Endothelial cell (in vitro differentiated cells): ENCODE data around the gene RABGGTA. TPM values are rescaled to one million over a fixed set of nuclear protein-coding genes. Genes with fewer than 3 reads are reported as not detected.

ENCODE experiments used
- DNase-seq: peaks from one replicate; pipeline ENCODE4 v3.0.0; 2021; ENCODE audit warnings: low spot score
- H3K27ac Mint-ChIP-seq: one replicate; pipeline ENCODE4 v1.8.0; 2021; ENCODE audit warnings: mixed read lengths, inconsistent platforms; ENCODE audit not compliant: unreplicated experiment
- H3K27me3 Mint-ChIP-seq: one replicate; pipeline ENCODE4 v1.8.0; 2021; ENCODE audit warnings: mild to moderate bottlenecking, moderate library complexity, mixed read lengths, inconsistent platforms; ENCODE audit not compliant: unreplicated experiment
- H3K36me3 Mint-ChIP-seq: one replicate; pipeline ENCODE4 v1.8.0; 2021; ENCODE audit warnings: mild to moderate bottlenecking, low read depth, mixed read lengths, inconsistent platforms; ENCODE audit not compliant: unreplicated experiment
- H3K4me1 Mint-ChIP-seq: one replicate; pipeline ENCODE4 v1.8.0; 2021; ENCODE audit warnings: mild to moderate bottlenecking, mixed read lengths, inconsistent platforms; ENCODE audit not compliant: unreplicated experiment
- H3K4me3 Mint-ChIP-seq: one replicate; pipeline ENCODE4 v1.8.0; 2021; ENCODE audit warnings: mild to moderate bottlenecking, mixed read lengths, inconsistent platforms; ENCODE audit not compliant: unreplicated experiment
- H3K9me3 Mint-ChIP-seq: one replicate; pipeline ENCODE4 v1.8.0; 2021; ENCODE audit warnings: mixed read lengths, inconsistent platforms; ENCODE audit not compliant: unreplicated experiment
- total RNA-seq: library from RNA; stranded (reverse); fragmentation: NEBNext Ultra II Directional; extraction: Animal tissue kit (Norgen Biotek cat#: 25700); gene quantifications from one replicate; pipeline ENCODE4 v1.2.1, GENCODE V29; 2021; ENCODE audit not compliant: unreplicated experiment
- TF ChIP-seq, protein P1 (sequence below): fragments of 200-600 bp; sonication (generic); IDR thresholded peaks from one replicate; pipeline ENCODE4 v1.5.0; 2021; ENCODE audit warnings: antibody characterized with exemption; ENCODE audit not compliant: unreplicated experiment

RABGGTA gene
- total RNA-seq, 1 donor from 2014 or later = 17.7 TPM

DNA sequence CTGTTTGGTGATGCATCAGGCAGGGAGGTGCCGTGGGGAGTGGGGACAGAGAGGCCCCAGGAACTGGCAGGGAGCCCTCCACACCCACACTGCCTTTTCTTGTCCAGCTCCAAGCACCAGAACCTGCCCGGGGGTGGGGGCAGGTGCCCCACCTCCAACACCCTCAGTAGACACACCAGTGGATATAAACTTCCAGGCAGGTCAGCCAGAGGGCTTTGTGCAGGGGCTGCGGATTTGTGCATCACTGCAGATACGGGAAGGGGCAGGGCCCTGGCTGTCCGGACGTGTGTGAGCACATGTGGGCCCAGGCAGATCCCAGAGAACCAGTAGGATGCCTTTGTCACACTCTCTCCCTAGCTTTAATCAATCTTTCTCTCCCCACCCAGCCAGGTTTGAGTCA, 7.1 kb downstream of the RABGGTA start:
- Mint-ChIP-seq H3K27ac (no peak overlapping the region), H3K27me3 (peaks cover 11% of the 10 kb centered on the region), H3K4me1 (peaks cover 2% of the 10 kb centered on the region), H3K36me3 (peaks cover 10% of the 10 kb centered on the region), H3K4me3 (no peak overlapping the region), H3K9me3 (no peaks in the 10 kb centered on the region)
- no peak for DNase-seq
- TF ChIP-seq, protein P1, sequence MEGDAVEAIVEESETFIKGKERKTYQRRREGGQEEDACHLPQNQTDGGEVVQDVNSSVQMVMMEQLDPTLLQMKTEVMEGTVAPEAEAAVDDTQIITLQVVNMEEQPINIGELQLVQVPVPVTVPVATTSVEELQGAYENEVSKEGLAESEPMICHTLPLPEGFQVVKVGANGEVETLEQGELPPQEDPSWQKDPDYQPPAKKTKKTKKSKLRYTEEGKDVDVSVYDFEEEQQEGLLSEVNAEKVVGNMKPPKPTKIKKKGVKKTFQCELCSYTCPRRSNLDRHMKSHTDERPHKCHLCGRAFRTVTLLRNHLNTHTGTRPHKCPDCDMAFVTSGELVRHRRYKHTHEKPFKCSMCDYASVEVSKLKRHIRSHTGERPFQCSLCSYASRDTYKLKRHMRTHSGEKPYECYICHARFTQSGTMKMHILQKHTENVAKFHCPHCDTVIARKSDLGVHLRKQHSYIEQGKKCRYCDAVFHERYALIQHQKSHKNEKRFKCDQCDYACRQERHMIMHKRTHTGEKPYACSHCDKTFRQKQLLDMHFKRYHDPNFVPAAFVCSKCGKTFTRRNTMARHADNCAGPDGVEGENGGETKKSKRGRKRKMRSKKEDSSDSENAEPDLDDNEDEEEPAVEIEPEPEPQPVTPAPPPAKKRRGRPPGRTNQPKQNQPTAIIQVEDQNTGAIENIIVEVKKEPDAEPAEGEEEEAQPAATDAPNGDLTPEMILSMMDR = no peak

DNA sequence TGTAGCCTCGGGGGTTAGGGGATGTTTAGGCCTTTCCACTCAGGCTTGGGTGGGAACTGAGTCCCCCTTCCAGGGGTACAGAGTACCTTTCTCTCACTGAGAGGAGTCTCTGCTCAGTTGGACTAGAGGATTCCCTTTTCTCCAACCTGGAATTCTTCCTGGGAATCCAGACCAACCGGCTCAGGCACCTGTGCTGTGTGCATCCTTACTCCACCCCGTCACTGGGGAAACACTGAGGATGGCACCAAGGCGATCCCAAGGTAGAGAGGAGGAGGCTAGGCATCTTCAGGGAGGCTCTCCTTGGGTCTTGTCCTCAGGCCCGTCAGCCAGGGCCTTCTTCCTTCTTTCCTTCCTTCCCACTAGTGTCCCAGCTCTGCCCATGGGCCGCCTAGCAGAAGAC, 7.5 kb downstream of the RABGGTA start:
- H3K4me1 Mint-ChIP-seq = peaks cover 2% of the 10 kb centered on the region
- peaks cover 10% of the 10 kb centered on the region for H3K36me3 Mint-ChIP-seq
- no peak overlapping the region for H3K4me3 Mint-ChIP-seq
- H3K27ac Mint-ChIP-seq = no peak overlapping the region
- H3K9me3 Mint-ChIP-seq = no peaks in the 10 kb centered on the region
- peaks cover 11% of the 10 kb centered on the region for H3K27me3 Mint-ChIP-seq
- TF ChIP-seq, protein P1 = no peak
- no peak for DNase-seq

GRCh38 chr14:24262821-24263733, 8.3 kb downstream of the RABGGTA start, which contains the start of gene TGM1:
TGM1 (minus strand) TSS chr14:24263177; CDS start chr14:24262352, 825 bp downstream.
- Mint-ChIP-seq H3K27ac (no peak within 1 kb of the TSS), H3K9me3 (no peaks in the 10 kb centered on the region), H3K4me3 (no peak within 1 kb of the TSS), H3K36me3 (peaks cover 10% of the 10 kb centered on the region), H3K27me3 (peaks cover 11% of the 10 kb centered on the region), H3K4me1 (peaks cover 2% of the 10 kb centered on the region)
- DNase-seq = no peak
- TF ChIP-seq, protein P1 = no peak

DNA sequence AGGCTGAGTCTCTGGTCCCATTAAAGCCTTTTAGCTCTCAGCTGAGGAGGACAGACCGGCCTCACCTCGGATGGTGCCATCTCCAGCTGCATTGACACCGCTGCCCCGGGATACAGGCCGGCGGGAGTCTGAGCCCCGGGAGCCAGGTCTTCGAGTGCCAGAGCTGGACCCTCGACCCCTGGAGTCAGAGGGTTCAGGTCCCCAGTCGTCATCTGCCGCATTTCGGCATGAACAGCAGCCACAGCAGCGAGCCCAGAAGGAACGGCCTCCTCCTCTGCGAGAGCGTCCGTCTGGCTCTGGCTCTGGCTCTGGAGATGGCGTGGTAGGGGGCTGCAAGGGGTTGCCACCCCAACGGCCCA, 9.4 kb downstream of the RABGGTA start:
- no peak for DNase-seq
- Mint-ChIP-seq H3K27me3 (peaks cover 7% of the 10 kb centered on the region), H3K27ac (no peak overlapping the region), H3K36me3 (peaks cover 3% of the 10 kb centered on the region), H3K9me3 (no peaks in the 10 kb centered on the region), H3K4me3 (no peak overlapping the region), H3K4me1 (peaks cover 1% of the 10 kb centered on the region)
- TF ChIP-seq, protein P1 = no peak
